ENCODE data around the gene PDE6C. TPM values are rescaled to one million over a fixed set of nuclear protein-coding genes. Genes with fewer than 3 reads are reported as not detected.

Gene PDE6C
- total and polyA plus RNA-seq, 12 donors: not detected

DNA sequence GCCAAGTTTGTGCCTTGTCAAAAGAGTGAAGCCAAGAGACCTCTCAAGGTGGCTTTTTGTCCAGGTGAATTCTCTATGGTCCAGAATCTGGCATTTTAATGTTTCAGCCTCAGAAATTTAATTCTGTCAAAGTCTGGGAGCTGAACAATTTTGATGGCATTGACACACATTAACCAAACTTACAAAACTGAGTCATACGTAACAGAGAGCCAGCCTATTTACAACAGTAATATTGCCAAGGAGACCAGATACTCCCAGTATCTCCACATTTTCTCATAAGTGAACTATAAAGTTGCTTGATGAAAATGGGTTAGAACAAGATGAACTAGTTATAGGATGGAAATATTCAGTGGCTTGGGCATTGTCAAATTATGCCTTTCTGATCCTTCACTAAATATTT lies 43.8 kb downstream of the PDE6C start:
- H3K36me3 ChIP-seq: peaks cover 0 to 19% (median 0%) of the 10 kb centered on the region in 9 donors
- 82 to 97% methylated on average over 1 of the region's 1 CpG for WGBS, 2 donors
- H3K4me3 ChIP-seq: no peak overlapping the region
- H3K4me1 ChIP-seq: no peaks in the 10 kb centered on the region
- H3K9me3 ChIP-seq: no peaks in the 10 kb centered on the region
- ATAC-seq: no peak
- no peak overlapping the region for H3K27ac ChIP-seq
- H3K27me3 ChIP-seq: peaks cover 0 to 4% (median 0%) of the 10 kb centered on the region in 7 donors
- DNase-seq: no peak
- intact Hi-C loops (cut with DNase I): no loop called here
- TF ChIP-seq, protein P1, sequence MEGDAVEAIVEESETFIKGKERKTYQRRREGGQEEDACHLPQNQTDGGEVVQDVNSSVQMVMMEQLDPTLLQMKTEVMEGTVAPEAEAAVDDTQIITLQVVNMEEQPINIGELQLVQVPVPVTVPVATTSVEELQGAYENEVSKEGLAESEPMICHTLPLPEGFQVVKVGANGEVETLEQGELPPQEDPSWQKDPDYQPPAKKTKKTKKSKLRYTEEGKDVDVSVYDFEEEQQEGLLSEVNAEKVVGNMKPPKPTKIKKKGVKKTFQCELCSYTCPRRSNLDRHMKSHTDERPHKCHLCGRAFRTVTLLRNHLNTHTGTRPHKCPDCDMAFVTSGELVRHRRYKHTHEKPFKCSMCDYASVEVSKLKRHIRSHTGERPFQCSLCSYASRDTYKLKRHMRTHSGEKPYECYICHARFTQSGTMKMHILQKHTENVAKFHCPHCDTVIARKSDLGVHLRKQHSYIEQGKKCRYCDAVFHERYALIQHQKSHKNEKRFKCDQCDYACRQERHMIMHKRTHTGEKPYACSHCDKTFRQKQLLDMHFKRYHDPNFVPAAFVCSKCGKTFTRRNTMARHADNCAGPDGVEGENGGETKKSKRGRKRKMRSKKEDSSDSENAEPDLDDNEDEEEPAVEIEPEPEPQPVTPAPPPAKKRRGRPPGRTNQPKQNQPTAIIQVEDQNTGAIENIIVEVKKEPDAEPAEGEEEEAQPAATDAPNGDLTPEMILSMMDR (IDR thresholded peaks at IDR 0.05): no peak

DNA sequence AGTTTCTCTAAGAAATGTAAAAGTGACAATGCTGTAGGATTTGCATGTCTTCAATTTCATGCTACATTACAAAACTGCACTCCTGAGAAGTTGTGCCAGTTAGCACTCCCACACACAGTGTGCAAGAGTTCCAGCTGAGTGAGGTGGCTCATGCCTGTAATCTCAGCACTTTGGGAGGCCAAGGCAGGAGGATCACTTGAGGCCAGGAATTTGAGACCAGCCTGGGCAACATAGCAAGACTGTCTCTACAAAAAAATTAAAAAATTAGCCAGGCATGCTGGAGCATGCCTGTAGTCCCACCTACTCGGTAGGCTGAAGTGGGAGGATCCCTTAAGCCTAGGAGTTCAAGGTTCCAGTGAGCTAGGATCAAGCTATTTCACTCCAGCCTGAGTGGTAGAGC lies 45.4 kb downstream of the PDE6C start:
- no peaks in the 10 kb centered on the region for H3K9me3 ChIP-seq
- no peak overlapping the region for H3K27ac ChIP-seq
- no peak for DNase-seq
- no peak for ATAC-seq
- peaks cover 0 to 32% (median under 1%) of the 10 kb centered on the region in 9 donors for H3K36me3 ChIP-seq
- peaks cover 0 to 4% (median 0%) of the 10 kb centered on the region in 7 donors for H3K27me3 ChIP-seq
- TF ChIP-seq, protein P1 (IDR thresholded peaks at IDR 0.05): no peak
- no peaks in the 10 kb centered on the region for H3K4me1 ChIP-seq
- no peak overlapping the region for H3K4me3 ChIP-seq
- WGBS, 2 donors: 72 to 75% methylated on average over 1 of the region's 1 CpG
- intact Hi-C loops (cut with DNase I): no loop called here

DNA sequence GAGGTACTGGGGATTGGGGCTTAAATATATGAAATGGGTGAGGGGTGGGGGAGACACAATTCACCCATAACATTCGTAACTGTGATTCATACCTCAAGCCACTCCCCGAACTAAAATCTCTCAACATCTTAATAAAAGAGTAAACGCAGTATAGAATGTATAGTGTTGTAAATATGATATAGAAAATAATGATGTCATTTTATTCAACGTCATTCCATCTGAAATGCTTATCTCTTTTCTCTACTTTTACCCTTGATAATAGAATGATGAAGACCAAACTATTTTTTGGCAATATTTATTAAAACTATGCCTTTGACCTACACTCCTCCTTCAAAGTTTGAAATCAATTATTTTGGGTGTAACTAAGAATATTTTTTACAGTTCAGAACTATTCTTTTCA lies 53.7 kb downstream of the PDE6C start:
- peaks cover 0 to 97% (median 48%) of the 10 kb centered on the region in 9 donors for H3K36me3 ChIP-seq
- intact Hi-C loops (cut with DNase I): no loop called here
- WGBS, 2 donors: 94 to 96% methylated on average over 4 of the region's 4 CpGs

DNA sequence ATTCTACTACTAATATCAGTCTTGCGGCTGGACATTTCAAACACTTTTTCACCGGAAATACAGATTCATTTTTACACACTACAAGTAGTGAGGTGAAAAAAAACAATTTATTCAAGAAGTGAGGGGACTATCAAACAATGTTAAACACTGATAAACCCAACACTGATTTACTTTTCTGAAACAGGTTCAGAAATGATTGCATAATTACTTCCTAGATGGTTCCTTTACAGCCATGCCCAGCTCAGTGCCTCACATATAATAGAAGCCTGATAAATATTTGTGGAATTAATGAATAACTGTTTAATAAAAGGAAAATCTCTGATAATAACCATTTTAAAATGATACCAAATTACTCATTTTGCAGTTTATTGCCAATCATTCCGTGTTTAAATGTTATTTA lies 55.5 kb downstream of the PDE6C start:
- Histone ChIP-seq H3K9me3 (no peaks in the 10 kb centered on the region), H3K36me3 (peaks cover 0 to 98% (median 49%) of the 10 kb centered on the region in 9 donors), H3K27ac (no peak overlapping the region), H3K4me3 (no peak overlapping the region), H3K4me1 (no peaks in the 10 kb centered on the region), H3K27me3 (no peaks in the 10 kb centered on the region)
- TF ChIP-seq, protein P1 (IDR thresholded peaks at IDR 0.05): no peak
- ATAC-seq (no peak), DNase-seq (no peak)
- 95 to 97% methylated on average over 3 of the region's 3 CpGs for WGBS, 2 donors
- intact Hi-C loops (cut with DNase I): no loop called here

More for the DNA sequence above, 53.7 kb downstream of the PDE6C start:
- DNase-seq (no peak), ATAC-seq (no peak)
- TF ChIP-seq, protein P1 (IDR thresholded peaks at IDR 0.05): no peak
- H3K9me3 ChIP-seq: no peaks in the 10 kb centered on the region
- no peaks in the 10 kb centered on the region for H3K27me3 ChIP-seq
- no peak overlapping the region for H3K4me3 ChIP-seq
- H3K27ac ChIP-seq: no peak overlapping the region
- no peaks in the 10 kb centered on the region for H3K4me1 ChIP-seq

All from heart right ventricle (tissue), 16 donors.